Mucosa of stomach (tissue), 1 donor: Measurements from ENCODE around the gene TMEM128.
A peak's percentile ranks its signal among the peaks of the same experiment; 100 is the strongest.

ENCODE experiments used
- H3K27me3 ChIP-seq: one replicate; pipeline ENCODE4 v1.7.0; 2013; ENCODE audit warnings: mild to moderate bottlenecking, low read length; ENCODE audit not compliant: control insufficient read depth, insufficient read depth
- H3K36me3 ChIP-seq: one replicate; pipeline ENCODE4 v1.7.0; 2013; ENCODE audit warnings: low read length; ENCODE audit not compliant: control insufficient read depth, insufficient read depth
- H3K4me1 ChIP-seq: one replicate; pipeline ENCODE4 v1.7.0; 2013; ENCODE audit warnings: mild to moderate bottlenecking, low read length; ENCODE audit not compliant: control insufficient read depth, insufficient read depth
- H3K4me3 ChIP-seq: one replicate; pipeline ENCODE4 v1.7.0; 2013; ENCODE audit warnings: low read length
- H3K9ac ChIP-seq: one replicate; pipeline ENCODE4 v1.7.0; 2013; ENCODE audit warnings: mild to moderate bottlenecking, low read length, moderate library complexity
- H3K9me3 ChIP-seq: one replicate; pipeline ENCODE4 v1.7.0; 2013; ENCODE audit warnings: mild to moderate bottlenecking, low read length, moderate library complexity; ENCODE audit not compliant: control insufficient read depth
- donor health status: Pancreatic carcinoma.

TMEM128 gene

GRCh38 chr4:4248029-4248884, at the start of gene TMEM128:
Gene TMEM128 (minus strand): TSS chr4:4248223. CDS start chr4:4248202, 21 bp downstream.
- Histone ChIP-seq H3K27me3 (no peaks in the 10 kb centered on the region), H3K9me3 (no peaks in the 10 kb centered on the region), H3K36me3 (no peaks in the 10 kb centered on the region), H3K4me3 (peak within 1 kb of the TSS; percentile 94), H3K4me1 (peaks cover 12% of the 10 kb centered on the region), H3K9ac (peak within 1 kb of the TSS; percentile 94)

- Histone ChIP-seq H3K4me3 (no peak overlapping the region), H3K36me3 (no peaks in the 10 kb centered on the region), H3K9me3 (no peaks in the 10 kb centered on the region), H3K4me1 (no peaks in the 10 kb centered on the region), H3K9ac (no peak overlapping the region), H3K27me3 (no peaks in the 10 kb centered on the region)
Measured at GRCh38 chr4:4296283-4296846, 48.3 kb upstream of the TMEM128 start.

- no peaks in the 10 kb centered on the region for H3K9me3 ChIP-seq
- H3K27me3 ChIP-seq, result no peaks in the 10 kb centered on the region
- H3K36me3 ChIP-seq, result no peaks in the 10 kb centered on the region
- no peak overlapping the region for H3K9ac ChIP-seq
- H3K4me3 ChIP-seq, result no peak overlapping the region
- H3K4me1 ChIP-seq, result peaks cover 10% of the 10 kb centered on the region
Measured at GRCh38 chr4:4293279-4293678, 45.3 kb upstream of the TMEM128 start.

- Histone ChIP-seq H3K9ac (peak within 1 kb of the TSS; percentile 66), H3K36me3 (no peaks in the 10 kb centered on the region), H3K9me3 (no peaks in the 10 kb centered on the region), H3K27me3 (no peaks in the 10 kb centered on the region), H3K4me3 (peak within 1 kb of the TSS; percentile 71), H3K4me1 (peaks cover 10% of the 10 kb centered on the region)
Measured at GRCh38 chr4:4289941-4290850, 42.2 kb upstream of the TMEM128 start, which contains the start of the genes LYAR and ZBTB49. Gene LYAR (minus strand): TSS chr4:4290154. CDS start chr4:4283742, 6,412 bp downstream. Gene ZBTB49 (plus strand): TSS chr4:4290251. CDS start chr4:4299946, 9,695 bp downstream.

- Histone ChIP-seq H3K9me3 (no peaks in the 10 kb centered on the region), H3K27me3 (no peaks in the 10 kb centered on the region), H3K36me3 (no peaks in the 10 kb centered on the region), H3K4me1 (peaks cover 10% of the 10 kb centered on the region), H3K9ac (peak overlapping the region; percentile 66), H3K4me3 (peak overlapping the region; percentile 71)
Measured at GRCh38 chr4:4289597-4289940, 41.5 kb upstream of the TMEM128 start.

GRCh38 chr4:4289055-4289454, 41.0 kb upstream of the TMEM128 start:
- Histone ChIP-seq H3K9me3 (no peaks in the 10 kb centered on the region), H3K27me3 (no peaks in the 10 kb centered on the region), H3K36me3 (no peaks in the 10 kb centered on the region), H3K4me1 (peaks cover 10% of the 10 kb centered on the region), H3K9ac (peak overlapping the region; percentile 66), H3K4me3 (peak overlapping the region; percentile 71)

- H3K9me3 ChIP-seq, result no peaks in the 10 kb centered on the region
- H3K4me1 ChIP-seq, result peaks cover 10% of the 10 kb centered on the region
- H3K27me3 ChIP-seq, result no peaks in the 10 kb centered on the region
- no peak overlapping the region for H3K4me3 ChIP-seq
- H3K36me3 ChIP-seq, result no peaks in the 10 kb centered on the region
- no peak overlapping the region for H3K9ac ChIP-seq
Measured at GRCh38 chr4:4288098-4288497, 40.1 kb upstream of the TMEM128 start.

GRCh38 chr4:4284827-4285618, 37.0 kb upstream of the TMEM128 start:
- H3K9me3 ChIP-seq, result no peaks in the 10 kb centered on the region
- peaks cover 10% of the 10 kb centered on the region for H3K4me1 ChIP-seq
- H3K9ac ChIP-seq, result no peak overlapping the region
- H3K4me3 ChIP-seq, result no peak overlapping the region
- H3K36me3 ChIP-seq, result no peaks in the 10 kb centered on the region
- no peaks in the 10 kb centered on the region for H3K27me3 ChIP-seq

- Histone ChIP-seq H3K9me3 (no peaks in the 10 kb centered on the region), H3K36me3 (no peaks in the 10 kb centered on the region), H3K9ac (no peak overlapping the region)
Measured at GRCh38 chr4:4281787-4282186, 33.8 kb upstream of the TMEM128 start.

GRCh38 chr4:4277531-4277930, 29.5 kb upstream of the TMEM128 start:
- peaks cover 3% of the 10 kb centered on the region for H3K4me1 ChIP-seq
- H3K9ac ChIP-seq, result no peak overlapping the region
- H3K36me3 ChIP-seq, result no peaks in the 10 kb centered on the region
- no peaks in the 10 kb centered on the region for H3K27me3 ChIP-seq
- no peaks in the 10 kb centered on the region for H3K9me3 ChIP-seq
- no peak overlapping the region for H3K4me3 ChIP-seq

More at GRCh38 chr4:4281787-4282186, 33.8 kb upstream of the TMEM128 start:
- no peaks in the 10 kb centered on the region for H3K4me1 ChIP-seq
- no peak overlapping the region for H3K4me3 ChIP-seq
- H3K27me3 ChIP-seq, result no peaks in the 10 kb centered on the region

- H3K4me1 ChIP-seq, result peaks cover 3% of the 10 kb centered on the region
- no peak overlapping the region for H3K9ac ChIP-seq
- no peak overlapping the region for H3K4me3 ChIP-seq
- no peaks in the 10 kb centered on the region for H3K27me3 ChIP-seq
- no peaks in the 10 kb centered on the region for H3K36me3 ChIP-seq
- no peaks in the 10 kb centered on the region for H3K9me3 ChIP-seq
Measured at GRCh38 chr4:4274226-4274625, 26.2 kb upstream of the TMEM128 start.
